Amniotic epithelial cell (primary cell): ENCODE results near the gene NEIL3.

Experiments
- DNase-seq: peaks from one replicate; pipeline ENCODE4 v3.0.0-alpha.2; 2010; ENCODE audit warnings: low read depth

The NEIL3 gene

GRCh38 chr4:177309522-177310371, at the start of gene NEIL3:
NEIL3 (plus strand) TSS chr4:177309874; CDS start chr4:177309954, 80 bp downstream.
- DNase-seq: peak; percentile 75

GRCh38 chr4:177263818-177264217, 45.9 kb upstream of the NEIL3 start:
- no peak for DNase-seq

- DNase-seq: no peak
Measured at GRCh38 chr4:177264788-177265422, 44.8 kb upstream of the NEIL3 start.

- DNase-seq: no peak
Measured at GRCh38 chr4:177265729-177266128, 43.9 kb upstream of the NEIL3 start.

- DNase-seq: no peak
Measured at GRCh38 chr4:177266506-177266905, 43.2 kb upstream of the NEIL3 start.

- DNase-seq: peak; percentile 52
Measured at GRCh38 chr4:177267911-177268310, 41.8 kb upstream of the NEIL3 start.

GRCh38 chr4:177271091-177271490, 38.6 kb upstream of the NEIL3 start:
- no peak for DNase-seq

- no peak for DNase-seq
Measured at GRCh38 chr4:177271915-177272766, 37.5 kb upstream of the NEIL3 start.

- peak; percentile 28 for DNase-seq
Measured at GRCh38 chr4:177275999-177276398, 33.7 kb upstream of the NEIL3 start.

- peak; percentile 21 for DNase-seq
Measured at GRCh38 chr4:177281351-177281909, 28.2 kb upstream of the NEIL3 start.

- DNase-seq: no peak
Measured at GRCh38 chr4:177282284-177282835, 27.3 kb upstream of the NEIL3 start.

GRCh38 chr4:177283167-177283566, 26.5 kb upstream of the NEIL3 start:
- DNase-seq: peak; percentile 84

GRCh38 chr4:177285953-177286352, 23.7 kb upstream of the NEIL3 start:
- no peak for DNase-seq

- DNase-seq: no peak
Measured at GRCh38 chr4:177287255-177287654, 22.4 kb upstream of the NEIL3 start.

GRCh38 chr4:177288335-177288734, 21.3 kb upstream of the NEIL3 start:
- DNase-seq: no peak

GRCh38 chr4:177290780-177291179, 18.9 kb upstream of the NEIL3 start:
- DNase-seq: no peak

- DNase-seq: no peak
Measured at GRCh38 chr4:177292171-177292570, 17.5 kb upstream of the NEIL3 start.

- peak; percentile 8 for DNase-seq
Measured at GRCh38 chr4:177293208-177294033, 16.3 kb upstream of the NEIL3 start.

- DNase-seq: no peak
Measured at GRCh38 chr4:177297785-177298391, 11.8 kb upstream of the NEIL3 start.

GRCh38 chr4:177301126-177301639, 8.5 kb upstream of the NEIL3 start:
- no peak for DNase-seq
